SJSA1 (cell line): ENCODE data around the gene RAB10. TPM values are rescaled to one million over a fixed set of nuclear protein-coding genes. Genes with fewer than 3 reads are reported as not detected.

Experiments used
- DNase-seq, 2 experiments: peaks; one replicate each; pipeline ENCODE4 v3.0.0-alpha.2; 2015 to 2020; ENCODE audit warnings: low spot score in 2 of 2, low read depth in 1 of 2
- H3K27ac ChIP-seq: fragments of 250-450 bp; sonication (Bioruptor Pico); 2 replicates; pipeline ENCODE4 v1.5.1; 2020; ENCODE audit warnings: mild to moderate bottlenecking, moderate library complexity
- H3K27me3 ChIP-seq: fragments of 250-450 bp; sonication (Bioruptor Pico); replicated peaks from 2 replicates; pipeline ENCODE4 v1.5.1; 2020; ENCODE audit warnings: mild to moderate bottlenecking, moderate library complexity
- H3K36me3 ChIP-seq: fragments of 250-450 bp; sonication (Bioruptor Pico); 2 replicates; pipeline ENCODE4 v1.5.1; 2020; ENCODE audit warnings: mild to moderate bottlenecking
- H3K4me1 ChIP-seq: fragments of 250-450 bp; sonication (Bioruptor Pico); replicated peaks from 2 replicates; pipeline ENCODE4 v1.6.1; 2021; ENCODE audit warnings: mild to moderate bottlenecking
- H3K4me3 ChIP-seq: fragments of 250-450 bp; sonication (Bioruptor Pico); 2 replicates; pipeline ENCODE4 v1.5.1; 2020; ENCODE audit warnings: mild to moderate bottlenecking
- H3K9me3 ChIP-seq: fragments of 250-450 bp; sonication (Bioruptor Pico); replicated peaks from 2 replicates; pipeline ENCODE4 v1.5.1; 2020; ENCODE audit warnings: mild to moderate bottlenecking
- total RNA-seq: library from RNA; depleted of rRNA; stranded (reverse); fragments of >200 nt; shearing (Covaris generic); gene quantifications from 2 replicates; pipeline ENCODE4 v1.2.3, GENCODE V29; 2014

The RAB10 gene
- total RNA-seq, 1 experiment from 2014 or later, result 92.7 TPM

DNA sequence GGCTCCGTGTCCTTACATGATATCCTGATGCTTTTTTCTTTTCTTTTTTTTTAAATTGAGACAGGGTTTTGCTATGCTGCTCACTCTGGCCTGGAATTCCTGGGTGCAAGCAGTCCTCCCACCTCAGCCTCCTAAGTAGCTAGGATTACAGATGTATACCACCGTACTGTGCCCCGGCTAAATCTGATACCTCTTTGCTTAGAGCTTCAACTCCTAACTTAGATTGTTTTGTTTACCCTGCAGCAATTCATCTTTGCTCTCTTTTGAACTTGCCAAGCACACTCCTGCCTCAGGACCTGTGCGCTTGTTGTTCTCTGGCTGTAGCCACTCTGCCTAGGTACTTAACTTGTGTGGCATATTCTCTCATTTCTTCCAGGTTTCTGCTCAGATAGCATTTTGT, 24.5 kb downstream of the RAB10 start:
- H3K4me1 ChIP-seq, result peaks cover 5% of the 10 kb centered on the region; the same call in 1 of the 2 replicates
- DNase-seq, result no peak
- no peak overlapping the region for H3K27ac ChIP-seq
- H3K36me3 ChIP-seq, result peaks cover 9% of the 10 kb centered on the region
- no peaks in the 10 kb centered on the region for H3K9me3 ChIP-seq
- no peaks in the 10 kb centered on the region for H3K27me3 ChIP-seq
- no peak overlapping the region for H3K4me3 ChIP-seq

DNA sequence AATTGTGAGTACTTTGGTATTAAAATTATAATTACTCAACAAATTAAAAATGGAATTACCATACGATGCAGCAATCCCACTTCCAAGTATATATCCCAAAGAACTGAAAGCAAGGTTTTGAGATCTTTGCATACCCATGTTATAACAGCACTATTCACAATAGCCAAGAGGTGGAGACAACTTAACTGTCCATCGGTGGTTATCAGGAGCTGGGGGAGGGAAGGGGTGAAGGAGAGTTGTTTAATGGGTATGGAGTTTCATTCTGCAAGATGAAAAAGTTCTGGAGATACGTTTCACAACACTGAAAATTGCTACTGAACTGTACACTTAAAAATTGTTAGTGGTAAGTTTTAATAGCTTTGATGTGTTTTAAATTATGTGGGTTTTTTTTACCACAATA, 25.7 kb downstream of the RAB10 start:
- no peak for DNase-seq
- no peaks in the 10 kb centered on the region for H3K9me3 ChIP-seq
- H3K27ac ChIP-seq, result no peak overlapping the region

DNA sequence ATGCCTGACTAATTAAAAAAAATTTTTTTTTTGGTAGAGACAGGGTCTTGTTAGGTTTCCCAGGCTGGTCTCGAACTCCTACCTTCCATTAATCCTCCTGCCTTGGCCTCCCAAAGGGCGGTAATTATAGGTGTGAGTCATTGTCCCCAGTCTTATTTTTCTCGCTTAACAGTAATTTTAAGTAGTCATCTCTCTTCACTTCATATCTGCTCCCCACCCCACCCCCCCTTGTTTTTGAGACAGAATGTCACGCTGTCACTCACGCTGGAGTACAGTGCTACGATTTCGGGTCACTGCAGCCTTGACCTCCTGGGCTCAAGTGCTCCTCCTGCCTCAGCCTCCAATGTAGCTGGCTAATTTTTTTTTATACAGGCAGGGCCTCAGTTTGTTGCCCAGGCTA, 27.7 kb downstream of the RAB10 start:
- Histone ChIP-seq H3K27ac (no peak overlapping the region), H3K36me3 (peaks cover 13% of the 10 kb centered on the region), H3K4me3 (no peak overlapping the region), H3K9me3 (no peaks in the 10 kb centered on the region), H3K4me1 (no peaks in the 10 kb centered on the region), H3K27me3 (no peaks in the 10 kb centered on the region)
- DNase-seq, result no peak

More for the DNA sequence above, 25.7 kb downstream of the RAB10 start:
- Histone ChIP-seq H3K4me3 (no peak overlapping the region), H3K36me3 (peaks cover 9% of the 10 kb centered on the region), H3K27me3 (no peaks in the 10 kb centered on the region), H3K4me1 (peaks cover 2% of the 10 kb centered on the region; the same call in 1 of the 2 replicates)

DNA sequence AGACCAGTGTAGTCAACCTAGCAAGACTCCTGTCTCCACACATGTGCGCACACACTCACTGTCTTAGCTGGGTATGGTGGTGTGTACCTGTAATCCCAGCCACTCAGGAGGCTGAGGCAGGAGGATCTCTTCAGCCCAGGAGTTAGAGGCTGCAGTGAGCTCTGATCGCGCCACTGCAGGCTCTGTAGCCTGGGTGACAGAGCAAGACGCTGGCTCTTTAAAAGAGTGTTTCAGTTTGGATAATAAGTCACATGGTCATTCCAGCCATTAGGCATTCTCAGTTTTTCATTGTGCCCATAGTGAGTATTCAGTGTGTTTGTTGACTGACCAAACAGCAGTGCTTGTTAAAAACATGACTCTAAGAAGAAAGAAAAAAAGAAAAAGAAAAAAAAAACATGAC, 31.0 kb downstream of the RAB10 start:
- H3K4me3 ChIP-seq, result no peak overlapping the region
- peaks cover 7% of the 10 kb centered on the region; the same call in 1 of the 2 replicates for H3K36me3 ChIP-seq
- no peaks in the 10 kb centered on the region for H3K27me3 ChIP-seq
- DNase-seq, result no peak
- no peaks in the 10 kb centered on the region for H3K9me3 ChIP-seq
- H3K27ac ChIP-seq, result no peak overlapping the region
- H3K4me1 ChIP-seq, result peaks cover 19% of the 10 kb centered on the region

DNA sequence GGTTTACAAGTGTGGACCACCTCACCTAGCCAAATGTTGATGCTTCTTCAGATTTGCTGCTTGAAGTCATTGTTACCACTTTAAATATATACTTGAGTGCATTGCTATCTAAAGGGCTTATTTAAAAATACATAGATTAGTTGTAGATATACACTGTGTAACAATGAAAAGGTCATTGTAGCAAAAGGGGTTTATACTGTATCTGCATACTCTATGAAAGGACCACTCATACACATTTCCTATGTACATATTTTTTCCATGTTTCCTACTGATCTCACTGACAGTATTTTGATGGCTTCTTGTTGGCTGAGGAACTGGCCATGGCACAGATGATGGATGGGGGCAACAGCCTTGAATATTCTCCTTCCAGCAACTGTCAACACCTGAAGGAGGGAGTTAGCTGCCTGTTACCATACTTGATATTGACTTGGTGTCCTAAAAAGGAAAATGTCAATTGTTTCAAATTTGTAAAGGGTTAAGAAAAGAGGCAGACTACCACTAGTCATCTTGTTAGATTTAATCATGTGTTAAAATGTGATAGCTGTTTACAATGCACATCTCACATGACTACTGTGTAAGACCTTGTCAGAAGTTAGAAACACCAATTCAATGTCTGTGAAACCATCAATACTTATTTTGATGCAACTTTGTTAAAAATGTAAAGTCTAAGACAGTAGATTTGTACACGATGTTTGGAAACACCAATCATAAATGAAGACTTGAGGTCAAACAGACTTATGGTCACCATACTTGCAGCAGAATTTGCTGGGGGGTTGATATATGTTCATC, 33.5 kb downstream of the RAB10 start:
- H3K27me3 ChIP-seq, result no peaks in the 10 kb centered on the region

DNA sequence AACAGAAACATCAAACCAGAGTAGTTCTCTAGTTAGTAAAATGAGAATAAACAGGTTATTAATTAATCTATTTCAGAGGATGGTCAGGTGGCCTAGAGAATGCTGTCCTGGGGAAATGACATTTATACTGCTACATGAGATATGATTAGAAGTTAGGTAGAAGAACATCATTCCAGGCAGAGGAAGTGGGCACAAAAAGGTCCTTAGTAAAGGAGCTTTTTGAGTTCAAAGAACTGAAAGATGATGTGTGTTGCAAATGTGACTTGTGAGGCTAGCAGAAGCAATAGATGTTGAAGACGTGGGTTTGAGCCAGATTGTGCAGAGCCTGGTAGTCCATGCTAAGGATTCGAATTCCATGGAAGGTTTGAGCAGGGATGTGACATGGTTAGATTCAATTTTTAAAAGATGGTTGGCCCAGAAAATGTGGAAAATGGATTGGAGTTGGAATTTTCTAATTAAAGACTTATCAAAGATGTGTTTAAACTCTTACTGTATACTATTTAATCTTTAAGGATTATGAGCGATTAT, 34.2 kb downstream of the RAB10 start:
- peaks cover 19% of the 10 kb centered on the region for H3K4me1 ChIP-seq
- DNase-seq, result no peak
- H3K27ac ChIP-seq, result peak overlapping the region; percentile 83
- no peaks in the 10 kb centered on the region for H3K27me3 ChIP-seq
- peaks cover 7% of the 10 kb centered on the region; the same call in 1 of the 2 replicates for H3K36me3 ChIP-seq
- H3K4me3 ChIP-seq, result no peak overlapping the region
- H3K9me3 ChIP-seq, result no peaks in the 10 kb centered on the region

More for the DNA sequence above, 33.5 kb downstream of the RAB10 start:
- no peak for DNase-seq
- Histone ChIP-seq H3K4me1 (peaks cover 19% of the 10 kb centered on the region), H3K27ac (peak overlapping the region; percentile 83), H3K4me3 (no peak overlapping the region), H3K9me3 (no peaks in the 10 kb centered on the region), H3K36me3 (peaks cover 7% of the 10 kb centered on the region; the same call in 1 of the 2 replicates)

DNA sequence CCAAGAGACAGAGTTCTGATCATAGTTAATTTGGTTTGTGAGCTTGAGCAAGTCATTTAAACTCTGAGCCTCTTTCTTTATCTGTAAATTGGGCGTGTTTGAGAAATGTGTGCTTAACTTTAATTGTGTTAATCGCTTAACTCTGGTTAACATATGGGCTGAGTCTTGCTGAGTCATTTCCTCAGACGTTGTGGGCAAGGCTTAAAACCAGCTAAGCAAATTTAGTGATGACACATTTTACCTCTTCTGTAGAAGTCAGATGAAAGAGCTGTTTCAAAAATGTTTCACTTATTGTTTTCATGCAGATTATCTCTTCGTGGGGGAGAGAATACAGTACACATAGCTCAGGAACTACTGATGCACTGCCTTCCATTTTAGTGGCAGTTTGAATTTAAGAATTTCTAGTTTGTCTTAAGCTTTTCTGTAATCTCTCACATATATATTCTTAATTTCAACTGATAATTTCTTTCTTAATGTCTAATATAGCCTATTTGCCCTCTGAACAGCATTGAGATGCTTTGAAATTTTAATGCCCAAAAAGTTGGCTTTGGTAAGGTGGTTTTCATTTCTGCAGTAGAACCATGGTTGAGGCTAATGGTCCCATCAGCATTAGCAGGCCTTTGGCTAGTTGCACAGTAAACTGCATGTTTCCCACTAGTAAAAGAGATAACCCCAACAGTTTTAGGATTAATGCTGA, 34.9 kb downstream of the RAB10 start:
- Histone ChIP-seq H3K4me1 (peaks cover 22% of the 10 kb centered on the region), H3K36me3 (peaks cover 7% of the 10 kb centered on the region; the same call in 1 of the 2 replicates), H3K9me3 (no peaks in the 10 kb centered on the region), H3K27ac (peak overlapping the region; percentile 83), H3K4me3 (no peak overlapping the region), H3K27me3 (no peaks in the 10 kb centered on the region)
- DNase-seq, result peak; percentile 52 to 71

DNA sequence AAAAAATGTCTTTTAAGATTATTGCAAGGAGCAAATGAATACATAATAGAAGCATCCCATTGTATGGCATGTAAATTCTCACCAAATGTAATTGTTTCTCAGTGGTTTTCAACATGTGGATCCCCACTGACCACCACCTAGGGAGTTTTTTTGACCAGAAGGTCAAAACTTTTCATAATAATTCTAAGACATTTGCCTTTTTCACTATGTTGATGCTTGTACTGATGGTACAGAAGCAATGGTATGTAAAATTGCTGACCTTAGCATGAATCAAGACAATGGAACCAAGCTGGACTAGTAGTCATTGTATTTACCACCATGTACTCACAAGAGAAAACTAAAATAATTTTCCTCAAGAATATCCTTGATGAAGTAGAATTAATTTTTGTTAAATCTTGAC, 36.8 kb downstream of the RAB10 start:
- peaks cover 22% of the 10 kb centered on the region for H3K4me1 ChIP-seq
- no peaks in the 10 kb centered on the region for H3K27me3 ChIP-seq
- H3K36me3 ChIP-seq, result peaks cover 3% of the 10 kb centered on the region; the same call in 1 of the 2 replicates
- no peak for DNase-seq
- H3K4me3 ChIP-seq, result no peak overlapping the region
- no peak overlapping the region for H3K27ac ChIP-seq
- no peaks in the 10 kb centered on the region for H3K9me3 ChIP-seq

DNA sequence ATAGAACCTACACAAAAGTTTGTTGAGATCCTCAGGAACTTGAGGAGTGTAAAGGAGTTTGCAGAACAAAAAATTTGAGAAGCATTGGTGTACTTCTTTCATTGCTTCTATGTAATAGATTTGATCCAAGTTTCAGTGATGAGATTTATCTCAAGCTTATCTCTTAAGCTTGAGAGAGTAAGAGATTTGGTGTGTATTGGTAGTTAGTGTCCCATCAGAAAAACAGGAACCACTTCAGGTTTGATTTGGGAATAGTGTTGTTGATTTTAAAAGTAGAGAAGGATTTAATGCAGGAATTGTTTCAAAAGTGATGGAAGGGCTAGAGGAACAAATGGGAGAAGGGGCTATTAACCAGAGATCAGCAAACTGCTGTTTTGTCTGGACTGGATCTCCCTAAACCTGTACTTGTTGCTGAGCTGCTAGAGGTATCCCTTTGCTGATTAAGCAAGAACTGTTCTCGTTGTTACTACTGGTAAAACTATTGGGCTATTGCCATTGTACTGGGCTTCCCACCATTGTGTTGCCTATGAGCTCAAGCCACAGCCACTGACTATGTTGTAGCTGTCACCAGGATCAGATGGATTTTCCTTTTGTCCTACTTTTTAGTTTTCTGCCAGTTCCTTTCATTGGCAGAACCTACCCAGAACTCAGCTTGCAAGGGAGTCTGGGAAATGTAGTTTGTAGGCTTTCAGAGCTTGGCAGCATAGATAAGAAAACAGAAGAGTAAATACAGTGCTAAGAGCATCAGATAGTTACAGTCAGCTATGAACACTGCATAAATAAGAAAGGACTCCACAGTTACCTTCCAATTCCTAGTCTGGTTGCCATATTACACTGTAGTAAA, 39.3 kb downstream of the RAB10 start:
- no peaks in the 10 kb centered on the region for H3K9me3 ChIP-seq
- 0 out of 2 replicates have a peak, but pooled peaks cover 3% of the 10 kb centered on the region for H3K36me3 ChIP-seq
- H3K27ac ChIP-seq, result no peak overlapping the region
- DNase-seq, result no peak
- H3K27me3 ChIP-seq, result no peaks in the 10 kb centered on the region
- peaks cover 16% of the 10 kb centered on the region for H3K4me1 ChIP-seq
- no peak overlapping the region for H3K4me3 ChIP-seq

DNA sequence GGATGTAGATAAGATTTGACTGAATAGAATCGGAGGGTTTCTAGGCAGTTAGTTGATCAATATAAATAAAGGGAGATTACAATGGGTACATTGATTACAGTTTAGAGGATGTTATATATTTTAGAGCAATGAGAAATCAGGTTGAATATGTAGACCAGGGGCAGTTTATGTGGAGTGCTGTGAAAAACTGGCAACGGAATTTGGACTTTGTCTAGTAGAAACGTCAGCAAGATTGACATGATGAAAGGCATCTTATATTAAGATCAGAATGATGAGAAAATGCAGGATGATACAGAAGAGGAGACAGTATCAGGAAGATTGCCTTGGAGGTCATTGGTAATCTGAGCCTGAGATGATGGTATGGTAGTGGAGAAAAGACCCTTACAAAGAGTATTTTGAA, 39.9 kb downstream of the RAB10 start:
- Histone ChIP-seq H3K27ac (no peak overlapping the region), H3K36me3 (0 out of 2 replicates have a peak, but pooled peaks cover 3% of the 10 kb centered on the region), H3K27me3 (no peaks in the 10 kb centered on the region), H3K9me3 (no peaks in the 10 kb centered on the region), H3K4me1 (peaks cover 10% of the 10 kb centered on the region), H3K4me3 (no peak overlapping the region)
- DNase-seq, result no peak

DNA sequence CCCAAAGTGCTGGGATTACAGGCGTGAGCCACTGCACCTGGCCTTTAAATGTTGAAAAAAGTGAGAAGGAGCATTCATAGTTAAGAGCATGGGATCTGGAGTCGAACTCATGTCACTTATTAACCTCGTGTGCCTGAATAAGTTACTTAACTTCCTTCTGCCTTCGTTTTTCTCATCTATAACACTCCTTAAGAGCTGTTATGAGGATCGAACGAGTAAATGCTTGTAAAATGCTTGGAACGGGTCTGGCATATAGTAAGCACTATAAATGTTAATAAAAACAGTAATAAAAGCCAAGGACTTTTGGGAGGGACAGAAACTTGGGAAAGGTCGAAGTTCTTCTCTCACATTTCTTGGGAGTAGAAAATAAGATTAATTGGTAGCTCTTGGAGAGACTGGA, 40.8 kb downstream of the RAB10 start:
- Histone ChIP-seq H3K27ac (no peak overlapping the region), H3K27me3 (no peaks in the 10 kb centered on the region), H3K4me3 (no peak overlapping the region), H3K36me3 (peaks cover 7% of the 10 kb centered on the region; the same call in 1 of the 2 replicates), H3K9me3 (no peaks in the 10 kb centered on the region), H3K4me1 (0 out of 2 replicates have a peak, but pooled peaks cover 4% of the 10 kb centered on the region)
- no peak for DNase-seq

DNA sequence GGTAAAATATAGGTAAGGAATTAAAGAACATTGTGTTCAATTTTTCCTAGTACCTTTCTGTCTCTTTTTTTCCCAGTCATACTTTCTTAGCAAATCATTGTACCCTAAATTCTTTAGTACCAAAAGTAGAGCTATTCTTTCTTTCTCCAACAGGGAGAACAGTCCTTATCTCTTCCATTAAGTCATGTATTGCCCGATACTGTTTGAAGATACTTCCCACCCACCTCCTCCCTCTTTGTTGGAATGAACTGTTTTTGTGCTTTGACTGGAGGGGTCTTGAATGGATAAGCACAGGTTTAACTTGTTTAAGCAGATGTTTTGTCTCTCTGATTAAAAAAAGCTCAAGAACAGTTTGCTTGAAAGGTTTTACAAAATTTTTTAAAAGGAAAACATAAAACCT, 41.3 kb downstream of the RAB10 start:
- DNase-seq, result no peak
- Histone ChIP-seq H3K27ac (no peak overlapping the region), H3K4me1 (0 out of 2 replicates have a peak, but pooled peaks cover 4% of the 10 kb centered on the region), H3K27me3 (no peaks in the 10 kb centered on the region), H3K4me3 (no peak overlapping the region), H3K36me3 (peaks cover 9% of the 10 kb centered on the region), H3K9me3 (no peaks in the 10 kb centered on the region)

DNA sequence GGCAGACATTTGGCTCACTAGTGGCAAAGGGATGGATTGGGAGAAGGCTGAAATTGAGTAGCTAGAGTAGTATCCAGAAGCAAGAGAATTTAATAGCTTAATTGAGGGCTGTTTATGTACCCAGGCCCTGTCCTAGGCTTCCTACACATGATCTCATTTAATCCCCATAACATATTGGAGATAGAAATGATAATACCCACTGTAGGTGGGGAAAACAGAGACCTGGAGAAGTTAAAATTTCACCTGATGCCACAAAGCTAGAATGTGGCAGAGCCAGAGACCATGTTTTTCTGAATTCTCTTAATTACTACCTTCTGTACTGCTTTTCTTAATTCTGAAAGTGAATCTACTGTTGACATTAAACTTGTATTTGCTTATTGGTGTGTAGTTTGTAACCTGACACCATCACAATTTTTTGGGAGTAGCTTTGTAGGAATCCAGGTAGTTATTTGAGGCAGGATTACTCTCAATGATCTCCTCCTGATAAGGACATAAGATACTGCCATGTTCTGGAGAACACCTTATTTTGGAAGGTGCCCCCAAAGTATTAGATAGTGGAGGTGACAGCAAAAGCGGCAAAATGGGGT, 42.2 kb downstream of the RAB10 start:
- Histone ChIP-seq H3K27me3 (no peaks in the 10 kb centered on the region), H3K36me3 (peaks cover 14% of the 10 kb centered on the region), H3K4me1 (0 out of 2 replicates have a peak, but pooled peaks cover 4% of the 10 kb centered on the region), H3K9me3 (peaks cover 5% of the 10 kb centered on the region; the same call in 1 of the 2 replicates), H3K27ac (no peak overlapping the region), H3K4me3 (no peak overlapping the region)
- no peak for DNase-seq
